HepG2 (cell line): ENCODE results near the gene JOSD1. TPM values are rescaled to one million over a fixed set of nuclear protein-coding genes. Genes with fewer than 3 reads are reported as not detected.

Source experiments
- ATAC-seq: fragments of 200-7000 bp; cut with Tn5 transposase; 3 replicates; pipeline ENCODE4 v1.9.1; 2020; ENCODE audit warnings: mild to moderate bottlenecking, moderate library complexity
- BruUV-seq: library from RNA; stranded (reverse); fragments of 400-500 nt; replicated peaks from 2 replicates; lab custom pipeline; 2021; lab: Mats Ljungman, UMichigan
- CTCF ChIA-PET: fragments of 300-600 bp; formaldehyde crosslinking; extraction: SDS; loops from one replicate; lab custom pipeline; 2021; ENCODE audit warnings: low total read pairs, inconsistent platforms, low intra/inter-chr PET ratio; lab: Yijun Ruan, JAX
- POLR2A ChIA-PET: fragments of 350-600 bp; sonication (Branson Sonifier 250); formaldehyde crosslinking; loops from one replicate; lab custom pipeline; 2020; ENCODE audit warnings: antibody characterized with exemption, inconsistent platforms; lab: Yijun Ruan, JAX
- DNase-seq: peaks from one replicate; pipeline ENCODE4 v3.0.0-alpha.2; 2015; ENCODE audit warnings: low spot score
- FAIRE-seq: peaks from 3 replicates; lab custom pipeline; 2011; peaks lifted over from hg19 to GRCh38; lab: Jason Lieb, UNC
- H2AFZ ChIP-seq: one replicate; pipeline ENCODE4 v1.6.1; 2011; ENCODE audit warnings: low read length, inconsistent platforms
- H3K27ac ChIP-seq: fragments of 300-600 bp; 3 replicates; pipeline ENCODE4 v1.8.0; 2011; ENCODE audit warnings: mixed run types, mild to moderate bottlenecking, mixed read lengths, low read length, inconsistent platforms; ENCODE audit not compliant: insufficient read depth; ENCODE audit errors: extremely low read length
- H3K27me3 ChIP-seq, 2 experiments: fragments of 200-600 bp in 1 of 2; 2 replicates in 1 of 2; 3 replicates in 1 of 2; pipeline versions ENCODE4 v1.6.0 to v1.8.0; 2011; ENCODE audit warnings: low read length in 2 of 2, mild to moderate bottlenecking in 2 of 2, moderate library complexity in 2 of 2, inconsistent platforms in 1 of 2; ENCODE audit not compliant: insufficient read depth in 2 of 2, control insufficient read depth in 1 of 2
- H3K36me3 ChIP-seq, 2 experiments: fragments of 200-600 bp in 1 of 2; replicated peaks in 1 of 2; 2 replicates in 1 of 2; 3 replicates in 1 of 2; pipeline versions ENCODE4 v1.5.1 to v1.8.0; 2011; ENCODE audit warnings: low read length in 2 of 2, inconsistent platforms in 1 of 2; ENCODE audit not compliant: insufficient read depth in 2 of 2, control insufficient read depth in 1 of 2
- H3K4me1 ChIP-seq: 2 replicates; pipeline ENCODE4 v1.5.1; 2012; ENCODE audit warnings: low read length, inconsistent platforms; ENCODE audit not compliant: insufficient read depth
- H3K4me2 ChIP-seq: 2 replicates; pipeline ENCODE4 v1.6.0; 2011; ENCODE audit warnings: low read depth, low read length, inconsistent platforms
- H3K4me3 ChIP-seq, 3 experiments: fragments of 200-600 bp in 1 of 3; sonication (generic), shearing (Covaris generic) in 1 of 3; replicated peaks in 1 of 3; 2 replicates each; pipeline ENCODE4 v1.5.1; 2011 to 2016; ENCODE audit warnings: low read length in 3 of 3, inconsistent platforms in 2 of 3, low read depth in 2 of 3, mild to moderate bottlenecking in 2 of 3, control low read depth in 1 of 3, mixed read lengths in 1 of 3; ENCODE audit not compliant: insufficient read depth in 1 of 3
- H3K79me2 ChIP-seq: one replicate; pipeline ENCODE4 v1.6.1; 2011; ENCODE audit warnings: low read length, inconsistent platforms; ENCODE audit not compliant: insufficient read depth
- H3K9ac ChIP-seq: 2 replicates; pipeline ENCODE4 v1.6.0; 2011; ENCODE audit warnings: mild to moderate bottlenecking, low read depth, low read length, inconsistent platforms; ENCODE audit not compliant: insufficient read depth
- H3K9me3 ChIP-seq: 2 replicates; pipeline ENCODE4 v1.5.1; 2012; ENCODE audit warnings: mild to moderate bottlenecking, low read length
- H4K20me1 ChIP-seq: 2 replicates; pipeline ENCODE4 v1.6.0; 2011; ENCODE audit warnings: inconsistent platforms, mild to moderate bottlenecking, low read length, moderate library complexity; ENCODE audit not compliant: insufficient read depth
- CHCHD3 ChIP-seq: sonication (generic); formaldehyde crosslinking; IDR thresholded peaks from 2 replicates; pipeline ENCODE4 v1.8.0; 2022; ENCODE audit warnings: mild to moderate bottlenecking, missing genetic modification reagents, moderate library complexity
- HOXD1 ChIP-seq: sonication (generic); formaldehyde crosslinking; IDR thresholded peaks from 2 replicates; pipeline ENCODE4 v1.5.0; 2020; ENCODE audit warnings: missing genetic modification reagents
- PAX8 ChIP-seq: sonication (generic); formaldehyde crosslinking; IDR thresholded peaks from 2 replicates; pipeline ENCODE4 v1.8.0; 2022; ENCODE audit warnings: mild to moderate bottlenecking, missing genetic modification reagents, borderline replicate concordance
- PCBP2 ChIP-seq: fragments of 200-400 bp; formaldehyde crosslinking; optimal IDR thresholded peaks from 2 replicates; pipeline ENCODE3; 2018; ENCODE audit warnings: low read length, low read depth; ENCODE audit not compliant: poor library complexity, severe bottlenecking
- SMARCE1 ChIP-seq: fragments of 450-650 bp; IDR thresholded peaks from 2 replicates; pipeline ENCODE4 v1.6.1; 2017; ENCODE audit warnings: borderline replicate concordance
- SRSF9 ChIP-seq: fragments of 200-400 bp; formaldehyde crosslinking; IDR thresholded peaks from 2 replicates; pipeline ENCODE4 v1.6.1; 2018; ENCODE audit warnings: borderline replicate concordance, mild to moderate bottlenecking, low read depth, low read length; ENCODE audit not compliant: insufficient read depth, poor library complexity, severe bottlenecking
- STAG1 ChIP-seq: sonication (generic); formaldehyde crosslinking; IDR thresholded peaks from 2 replicates; pipeline ENCODE4 v1.4.0; 2020; ENCODE audit warnings: missing genetic modification reagents
- ZNF343 ChIP-seq: sonication (generic); formaldehyde crosslinking; IDR thresholded peaks from 2 replicates; pipeline ENCODE4 v1.4.0; 2020; ENCODE audit warnings: mild to moderate bottlenecking, missing genetic modification reagents
- WGBS: methylation state at CpG from one replicate; pipeline ENCODE4 v1.1.6; 2017; ENCODE audit warnings: low lambda C conversion rate; 5-methylcytosine and 5-hydroxymethylcytosine counted together
- in situ Hi-C: cut with HindIII; loops from 2 replicates; pipeline ENCODE4 v1.10.0; 2017; ENCODE audit warnings: low pct_unique_long_range_greater_than_20kb; ENCODE audit not compliant: extremely low pct_ligation_motif_present
- intact Hi-C: fragments of 100-400 bp; cut with micrococcal nuclease; formaldehyde crosslinking; loops from one replicate; pipeline ENCODE4 v1.10.0; 2022; ENCODE audit not compliant: unreplicated experiment
- polyA plus RNA-seq, 8 experiments: library from polyadenylated mRNA; depleted of rRNA in 3 of 8; stranded (reverse) in 7 of 8; unstranded in 1 of 8; fragments of >200 nt; fragmentation: Illumina TruSeq in 4 of 8; extraction: Trizol in 4 of 8; gene quantifications; 2 replicates each; pipeline versions ENCODE4 v1.2.1 to v1.2.3, GENCODE V29; 2011 to 2016; ENCODE audit warnings: low read depth in 4 of 8, missing spikeins in 1 of 8, mixed read lengths in 1 of 8; ENCODE audit not compliant: insufficient read depth in 1 of 8
- total RNA-seq, 5 experiments: library from RNA; depleted of rRNA; stranded (reverse); fragments of >200 nt; fragmentation: Illumina TruSeq; extraction: Trizol; gene quantifications; 2 replicates each; pipeline ENCODE4 v1.2.3, GENCODE V29; 2016; ENCODE audit warnings: low read depth in 1 of 5
- TF ChIP-seq, protein P1 (sequence below): sonication (generic); formaldehyde crosslinking; IDR thresholded peaks from 2 replicates; pipeline ENCODE4 v1.8.1; 2023; ENCODE audit warnings: mild to moderate bottlenecking, missing genetic modification reagents
- TF ChIP-seq, protein P2 (sequence below): sonication (generic); formaldehyde crosslinking; IDR thresholded peaks from 2 replicates; pipeline ENCODE4 v1.5.0; 2020; ENCODE audit warnings: missing genetic modification reagents, mild to moderate bottlenecking, borderline replicate concordance
- TF ChIP-seq, protein P3 (sequence below): sonication (generic); formaldehyde crosslinking; IDR thresholded peaks from 2 replicates; pipeline ENCODE4 v1.9.0; 2021; ENCODE audit warnings: missing genetic modification reagents, borderline replicate concordance
- TF ChIP-seq, protein P4 (sequence below): sonication (generic); formaldehyde crosslinking; IDR thresholded peaks from 2 replicates; pipeline ENCODE4 v1.4.0; 2020; ENCODE audit warnings: missing genetic modification reagents

JOSD1 gene
- total and polyA plus RNA-seq, 2 of the 13 experiments (the other 11 are each of a cell fraction or from before 2014, with no cell fraction given): 31.7 to 38.4 TPM

DNA sequence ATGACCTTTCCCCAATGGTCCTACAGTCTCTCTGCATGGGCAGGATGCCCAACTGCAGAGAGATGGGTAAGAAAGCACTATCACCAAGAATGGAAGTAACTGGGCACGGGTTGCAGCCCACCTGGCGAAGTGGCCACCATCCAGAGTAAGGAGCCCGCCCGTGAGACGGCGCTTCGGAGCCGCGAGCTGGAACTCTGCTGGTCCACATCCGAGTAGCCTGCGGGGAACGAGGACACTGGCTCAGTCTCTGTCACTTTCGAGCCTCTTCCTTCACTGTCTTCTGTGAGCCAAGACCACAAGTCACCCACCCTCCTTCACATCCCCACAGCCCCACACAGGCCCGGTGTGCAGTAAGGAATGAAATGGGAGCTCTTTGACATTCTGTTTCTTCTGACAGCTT is 49.4 kb upstream of the JOSD1 start:
- no peak overlapping the region for H3K9ac ChIP-seq
- H3K36me3 ChIP-seq: peaks cover 32 to 58% of the 10 kb centered on the region in 2 experiments
- ChIA-PET POLR2A (no interaction called here), CTCF (no interaction called here)
- FAIRE-seq (no peak), ATAC-seq (no peak), DNase-seq (no peak)
- no peak overlapping the region for H2AFZ ChIP-seq
- H3K4me2 ChIP-seq: no peak overlapping the region
- in situ Hi-C loops: no loop called here
- no TSS peak for BruUV-seq
- 95% methylated on average over 14 of the region's 14 CpGs for WGBS
- no peak overlapping the region for H3K27ac ChIP-seq
- no peaks in the 10 kb centered on the region for H3K9me3 ChIP-seq
- peaks cover 3% of the 10 kb centered on the region for H3K79me2 ChIP-seq
- no peak overlapping the region for H3K4me3 ChIP-seq
- no peaks in the 10 kb centered on the region for H3K27me3 ChIP-seq
- H3K4me1 ChIP-seq: peaks cover 53% of the 10 kb centered on the region
- intact Hi-C loops: no loop called here
- H4K20me1 ChIP-seq: no peaks in the 10 kb centered on the region
- TF ChIP-seq, protein P1, sequence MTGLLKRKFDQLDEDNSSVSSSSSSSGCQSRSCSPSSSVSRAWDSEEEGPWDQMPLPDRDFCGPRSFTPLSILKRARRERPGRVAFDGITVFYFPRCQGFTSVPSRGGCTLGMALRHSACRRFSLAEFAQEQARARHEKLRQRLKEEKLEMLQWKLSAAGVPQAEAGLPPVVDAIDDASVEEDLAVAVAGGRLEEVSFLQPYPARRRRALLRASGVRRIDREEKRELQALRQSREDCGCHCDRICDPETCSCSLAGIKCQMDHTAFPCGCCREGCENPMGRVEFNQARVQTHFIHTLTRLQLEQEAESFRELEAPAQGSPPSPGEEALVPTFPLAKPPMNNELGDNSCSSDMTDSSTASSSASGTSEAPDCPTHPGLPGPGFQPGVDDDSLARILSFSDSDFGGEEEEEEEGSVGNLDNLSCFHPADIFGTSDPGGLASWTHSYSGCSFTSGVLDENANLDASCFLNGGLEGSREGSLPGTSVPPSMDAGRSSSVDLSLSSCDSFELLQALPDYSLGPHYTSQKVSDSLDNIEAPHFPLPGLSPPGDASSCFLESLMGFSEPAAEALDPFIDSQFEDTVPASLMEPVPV (CRISPR knock-in tag): no peak
- TF ChIP-seq, protein P2, sequence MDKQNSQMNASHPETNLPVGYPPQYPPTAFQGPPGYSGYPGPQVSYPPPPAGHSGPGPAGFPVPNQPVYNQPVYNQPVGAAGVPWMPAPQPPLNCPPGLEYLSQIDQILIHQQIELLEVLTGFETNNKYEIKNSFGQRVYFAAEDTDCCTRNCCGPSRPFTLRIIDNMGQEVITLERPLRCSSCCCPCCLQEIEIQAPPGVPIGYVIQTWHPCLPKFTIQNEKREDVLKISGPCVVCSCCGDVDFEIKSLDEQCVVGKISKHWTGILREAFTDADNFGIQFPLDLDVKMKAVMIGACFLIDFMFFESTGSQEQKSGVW (CRISPR knock-in tag): no peak
- TF ChIP-seq STAG1 (CRISPR knock-in tag) (no peak), CHCHD3 (CRISPR knock-in tag) (no peak), PCBP2 (no peak), HOXD1 (CRISPR knock-in tag) (no peak), SMARCE1 (no peak), PAX8 (no peak), ZNF343 (CRISPR knock-in tag) (no peak), SRSF9 (no peak)
- TF ChIP-seq, protein P3, sequence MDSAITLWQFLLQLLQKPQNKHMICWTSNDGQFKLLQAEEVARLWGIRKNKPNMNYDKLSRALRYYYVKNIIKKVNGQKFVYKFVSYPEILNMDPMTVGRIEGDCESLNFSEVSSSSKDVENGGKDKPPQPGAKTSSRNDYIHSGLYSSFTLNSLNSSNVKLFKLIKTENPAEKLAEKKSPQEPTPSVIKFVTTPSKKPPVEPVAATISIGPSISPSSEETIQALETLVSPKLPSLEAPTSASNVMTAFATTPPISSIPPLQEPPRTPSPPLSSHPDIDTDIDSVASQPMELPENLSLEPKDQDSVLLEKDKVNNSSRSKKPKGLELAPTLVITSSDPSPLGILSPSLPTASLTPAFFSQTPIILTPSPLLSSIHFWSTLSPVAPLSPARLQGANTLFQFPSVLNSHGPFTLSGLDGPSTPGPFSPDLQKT (CRISPR knock-in tag): no peak
- TF ChIP-seq, protein P4, sequence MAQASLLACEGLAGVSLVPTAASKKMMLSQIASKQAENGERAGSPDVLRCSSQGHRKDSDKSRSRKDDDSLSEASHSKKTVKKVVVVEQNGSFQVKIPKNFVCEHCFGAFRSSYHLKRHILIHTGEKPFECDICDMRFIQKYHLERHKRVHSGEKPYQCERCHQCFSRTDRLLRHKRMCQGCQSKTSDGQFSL (CRISPR knock-in tag): no peak
